T-helper 1 cell (primary cell): ENCODE measurements around the gene RPL11.
A peak's percentile ranks its signal among the peaks of the same experiment; 100 is the strongest.

Experiments used
- DNase-seq, 5 donors: peaks; one replicate each; pipeline ENCODE4 v3.0.0-alpha.2; 2012 to 2020

The RPL11 gene

GRCh38 chr1:23736437-23737134 lies 45.0 kb downstream of the RPL11 start:
- DNase-seq = peak in 1 of 5 donors; percentile 26

- DNase-seq = no peak
Observed at GRCh38 chr1:23741609-23742008, 50.0 kb downstream of the RPL11 start.

- DNase-seq = no peak
Observed at GRCh38 chr1:23742670-23743286, 51.2 kb downstream of the RPL11 start.

GRCh38 chr1:23743287-23744152 lies 51.9 kb downstream of the RPL11 start, which contains the start of gene ELOA:
Gene ELOA (plus strand): TSS chr1:23743471. CDS start chr1:23743504, 33 bp downstream.
- peak; percentile 62 to 82 (median 68) for DNase-seq

GRCh38 chr1:23745515-23745914 lies 53.9 kb downstream of the RPL11 start:
- DNase-seq = peak in 1 of 5 donors; percentile 42
